Upper lobe of left lung (tissue), 4 donors: ENCODE data around the gene METTL17.

Experiments
- EP300 ChIP-seq, 4 donors: sonication (generic); formaldehyde crosslinking; IDR thresholded peaks; one replicate each; pipeline ENCODE4 v1.5.1; 2017; ENCODE audit warnings: antibody characterized with exemption in 4 of 4, control low read depth in 2 of 4
- POLR2A ChIP-seq, 4 donors: fragments of 450-650 bp; IDR thresholded peaks; one replicate each; pipeline ENCODE4 v1.5.1; 2016 to 2017; ENCODE audit warnings: antibody characterized with exemption in 4 of 4, mild to moderate bottlenecking in 2 of 4
- POLR2AphosphoS5 ChIP-seq, 2 donors: sonication (generic); formaldehyde crosslinking; IDR thresholded peaks; one replicate each; pipeline ENCODE4 v1.5.1; 2017; ENCODE audit warnings: antibody characterized with exemption in 2 of 2
- TF ChIP-seq, protein P1 (sequence below), 6 experiments: fragments of 450-650 bp in 4 of 6; fragments of 200-600 bp in 2 of 6; sonication (generic) in 2 of 6; IDR thresholded peaks; one replicate each; pipeline ENCODE4 v1.5.1; 2016 to 2019; ENCODE audit warnings: antibody characterized with exemption in 6 of 6

DNA sequence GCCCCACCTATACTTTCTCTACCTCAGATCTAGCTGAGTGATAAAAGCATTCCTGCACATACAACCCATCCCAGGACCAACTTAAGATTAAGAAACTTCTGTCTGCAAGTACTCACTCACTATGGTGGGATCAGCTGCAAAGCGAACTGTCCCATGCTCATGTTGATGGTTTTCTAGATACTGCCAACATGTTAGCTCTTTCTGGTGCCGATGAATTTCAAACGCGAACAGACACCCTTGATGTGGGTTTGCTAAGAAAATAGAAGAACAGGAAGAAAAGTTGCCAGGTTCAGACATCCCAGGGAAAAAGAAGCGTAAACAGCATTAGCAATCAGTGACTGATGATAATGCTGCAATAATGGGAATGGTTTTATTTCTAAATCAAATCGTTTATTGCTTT is 7.8 kb downstream of the METTL17 start:
- TF ChIP-seq, protein P1, sequence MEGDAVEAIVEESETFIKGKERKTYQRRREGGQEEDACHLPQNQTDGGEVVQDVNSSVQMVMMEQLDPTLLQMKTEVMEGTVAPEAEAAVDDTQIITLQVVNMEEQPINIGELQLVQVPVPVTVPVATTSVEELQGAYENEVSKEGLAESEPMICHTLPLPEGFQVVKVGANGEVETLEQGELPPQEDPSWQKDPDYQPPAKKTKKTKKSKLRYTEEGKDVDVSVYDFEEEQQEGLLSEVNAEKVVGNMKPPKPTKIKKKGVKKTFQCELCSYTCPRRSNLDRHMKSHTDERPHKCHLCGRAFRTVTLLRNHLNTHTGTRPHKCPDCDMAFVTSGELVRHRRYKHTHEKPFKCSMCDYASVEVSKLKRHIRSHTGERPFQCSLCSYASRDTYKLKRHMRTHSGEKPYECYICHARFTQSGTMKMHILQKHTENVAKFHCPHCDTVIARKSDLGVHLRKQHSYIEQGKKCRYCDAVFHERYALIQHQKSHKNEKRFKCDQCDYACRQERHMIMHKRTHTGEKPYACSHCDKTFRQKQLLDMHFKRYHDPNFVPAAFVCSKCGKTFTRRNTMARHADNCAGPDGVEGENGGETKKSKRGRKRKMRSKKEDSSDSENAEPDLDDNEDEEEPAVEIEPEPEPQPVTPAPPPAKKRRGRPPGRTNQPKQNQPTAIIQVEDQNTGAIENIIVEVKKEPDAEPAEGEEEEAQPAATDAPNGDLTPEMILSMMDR (IDR thresholded peaks at IDR 0.05): no peak
- no peak for TF ChIP-seq POLR2AphosphoS5 (IDR thresholded peaks at IDR 0.05)
- no peak for TF ChIP-seq POLR2A (IDR thresholded peaks at IDR 0.05)
- TF ChIP-seq EP300 (IDR thresholded peaks at IDR 0.05): no peak
